ENCODE data around the gene EVC. TPM values are rescaled to one million over a fixed set of nuclear protein-coding genes. Genes with fewer than 3 reads are reported as not detected.

EVC gene
- polyA plus RNA-seq, 1 donor, result 52.7 TPM

- DNase-seq, result no peak
Measured at GRCh38 chr4:5755161-5755560, 44.2 kb downstream of the EVC start.

GRCh38 chr4:5755679-5756078 is 44.7 kb downstream of the EVC start:
- DNase-seq, result no peak

GRCh38 chr4:5756271-5756670 is 45.3 kb downstream of the EVC start:
- DNase-seq, result no peak

- DNase-seq, result no peak
Measured at GRCh38 chr4:5757091-5757490, 46.1 kb downstream of the EVC start.

- DNase-seq, result no peak
Measured at GRCh38 chr4:5757536-5757935, 46.5 kb downstream of the EVC start.

- no peak for DNase-seq
Measured at GRCh38 chr4:5757954-5758353, 47.0 kb downstream of the EVC start.

GRCh38 chr4:5758741-5759140 is 47.7 kb downstream of the EVC start:
- DNase-seq, result no peak

- no peak for DNase-seq
Measured at GRCh38 chr4:5759236-5760075, 48.5 kb downstream of the EVC start.

- DNase-seq, result no peak
Measured at GRCh38 chr4:5760246-5760645, 49.2 kb downstream of the EVC start.

GRCh38 chr4:5760936-5761480 is 50.0 kb downstream of the EVC start:
- DNase-seq, result no peak

GRCh38 chr4:5770051-5770450 is 59.0 kb downstream of the EVC start:
- no peak for DNase-seq

GRCh38 chr4:5772528-5773270 is 61.7 kb downstream of the EVC start:
- no peak for DNase-seq

GRCh38 chr4:5773271-5773555 is 62.2 kb downstream of the EVC start:
- no peak for DNase-seq

GRCh38 chr4:5774416-5775036 is 63.5 kb downstream of the EVC start:
- DNase-seq, result no peak

GRCh38 chr4:5776510-5776909 is 65.5 kb downstream of the EVC start:
- DNase-seq, result no peak

GRCh38 chr4:5780831-5781480 is 70.0 kb downstream of the EVC start:
- no peak for DNase-seq

GRCh38 chr4:5781691-5782090 is 70.7 kb downstream of the EVC start:
- DNase-seq, result peak; percentile 27

- no peak for DNase-seq
Measured at GRCh38 chr4:5782829-5783476, 72.0 kb downstream of the EVC start.

GRCh38 chr4:5783486-5783885 is 72.5 kb downstream of the EVC start:
- DNase-seq, result no peak

GRCh38 chr4:5784021-5784420 is 73.0 kb downstream of the EVC start:
- DNase-seq, result no peak

- DNase-seq, result no peak
Measured at GRCh38 chr4:5784960-5785611, 74.1 kb downstream of the EVC start.

Measured in left kidney (tissue), 2 donors.